ENCODE results near the gene CCDC63.

The CCDC63 gene

GRCh38 chr12:110885152-110885840, 38.5 kb downstream of the CCDC63 start:
- DNase-seq (ENCODE audit: low read depth in 2 of 2): no peak

- DNase-seq (ENCODE audit: low read depth in 2 of 2): no peak
These were observed 41.6 kb downstream of the CCDC63 start for GRCh38 chr12:110888256-110888991.

GRCh38 chr12:110889361-110889760, 42.6 kb downstream of the CCDC63 start:
- DNase-seq (ENCODE audit: low read depth in 2 of 2): no peak

- DNase-seq (ENCODE audit: low read depth in 2 of 2): no peak
These were observed 47.2 kb downstream of the CCDC63 start for GRCh38 chr12:110893956-110894355.

- no peak for DNase-seq (ENCODE audit: low read depth in 2 of 2)
These were observed 49.8 kb downstream of the CCDC63 start for GRCh38 chr12:110896559-110896958.

GRCh38 chr12:110901401-110901800, 54.6 kb downstream of the CCDC63 start:
- DNase-seq (ENCODE audit: low read depth in 2 of 2): no peak

GRCh38 chr12:110903511-110903910, 56.7 kb downstream of the CCDC63 start:
- no peak for DNase-seq (ENCODE audit: low read depth in 2 of 2)

GRCh38 chr12:110906083-110906482, 59.3 kb downstream of the CCDC63 start:
- DNase-seq (ENCODE audit: low read depth in 2 of 2): no peak

GRCh38 chr12:110906516-110906915, 59.7 kb downstream of the CCDC63 start:
- no peak for DNase-seq (ENCODE audit: low read depth in 2 of 2)

GRCh38 chr12:110906985-110907384, 60.2 kb downstream of the CCDC63 start:
- DNase-seq (ENCODE audit: low read depth in 2 of 2): no peak

- DNase-seq (ENCODE audit: low read depth in 2 of 2): no peak
These were observed 60.8 kb downstream of the CCDC63 start for GRCh38 chr12:110907583-110907982.

- DNase-seq (ENCODE audit: low read depth in 2 of 2): no peak
These were observed 61.8 kb downstream of the CCDC63 start for GRCh38 chr12:110908377-110909152.

GRCh38 chr12:110912263-110912662, 65.5 kb downstream of the CCDC63 start:
- no peak for DNase-seq (ENCODE audit: low read depth in 2 of 2)

GRCh38 chr12:110913119-110914056, 66.6 kb downstream of the CCDC63 start:
- no peak for DNase-seq (ENCODE audit: low read depth in 2 of 2)

GRCh38 chr12:110916295-110916875, 69.6 kb downstream of the CCDC63 start:
- DNase-seq (ENCODE audit: low read depth in 2 of 2): no peak

- no peak for DNase-seq (ENCODE audit: low read depth in 2 of 2)
These were observed 70.7 kb downstream of the CCDC63 start for GRCh38 chr12:110917467-110917866.

GRCh38 chr12:110917961-110918360, 71.2 kb downstream of the CCDC63 start:
- DNase-seq (ENCODE audit: low read depth in 2 of 2): no peak

GRCh38 chr12:110919720-110920119, 72.9 kb downstream of the CCDC63 start:
- DNase-seq (ENCODE audit: low read depth in 2 of 2): no peak

- no peak for DNase-seq (ENCODE audit: low read depth in 2 of 2)
These were observed 73.6 kb downstream of the CCDC63 start, which contains the start of gene MYL2 for GRCh38 chr12:110920324-110920910. Gene MYL2 (minus strand): TSS chr12:110920579. CDS start chr12:110920529, 50 bp downstream.

GRCh38 chr12:110921262-110921661, 74.5 kb downstream of the CCDC63 start:
- no peak for DNase-seq (ENCODE audit: low read depth in 2 of 2)

GRCh38 chr12:110922652-110923051, 75.9 kb downstream of the CCDC63 start:
- DNase-seq (ENCODE audit: low read depth in 2 of 2): no peak

All from stimulated activated CD8-positive, alpha-beta memory T cell treated with anti-CD3 and anti-CD28 coated beads, Interleukin-2, amount 100 ng/mL, for 48 hours (primary cell).